ENCODE measurements around the gene KRT15. TPM values are rescaled to one million over a fixed set of nuclear protein-coding genes. Genes with fewer than 3 reads are reported as not detected.

The KRT15 gene
- total RNA-seq, 6 donors from 2014 or later, result 10.5 to 57.9 (median 19.2) TPM

- Histone ChIP-seq H3K27me3 (no peaks in the 10 kb centered on the region), H3K27ac (no peak overlapping the region), H3K4me3 (no peak overlapping the region), H3K4me1 (peaks cover 2 to 5% (median 4%) of the 10 kb centered on the region in 4 donors), H3K36me3 (no peaks in the 10 kb centered on the region), H3K9me3 (no peaks in the 10 kb centered on the region)
- DNase-seq, result no peak
- no peak for TF ChIP-seq POLR2AphosphoS5 (IDR thresholded peaks at IDR 0.05)
- TF ChIP-seq EP300 (IDR thresholded peaks at IDR 0.05), result no peak
- no peak for TF ChIP-seq POLR2A (IDR thresholded peaks at IDR 0.05)
- TF ChIP-seq CTCF (IDR thresholded peaks at IDR 0.05), result no peak
- 71 to 82% methylated on average over 8 of the region's 8 CpGs for WGBS, 2 donors
- peak in 1 of 2 donors; percentile 38 for ATAC-seq (ENCODE audit: low FRiP score in 2 of 2)
These were observed 35.4 kb upstream of the KRT15 start for GRCh38 chr17:41553987-41554680.

DNA sequence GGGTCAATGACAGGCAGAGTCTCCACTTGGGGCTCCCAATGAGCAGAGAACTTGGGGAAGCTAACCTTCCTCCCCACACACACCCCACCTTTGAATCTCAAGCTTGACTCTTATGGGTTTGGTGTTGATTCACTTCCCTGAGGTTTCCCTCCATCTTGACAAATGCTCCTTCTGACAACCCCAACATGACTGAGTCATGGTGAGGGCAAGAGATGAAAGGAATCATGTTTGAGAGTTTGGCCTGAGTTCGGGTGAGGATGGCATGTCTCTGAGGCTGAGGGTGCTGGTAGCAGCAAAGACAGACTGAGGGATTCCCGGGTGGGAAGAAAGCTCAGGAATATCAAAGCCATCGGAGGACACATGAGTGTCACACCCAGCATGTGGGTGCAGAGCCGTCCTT is 34.5 kb upstream of the KRT15 start:
- no peaks in the 10 kb centered on the region for H3K9me3 ChIP-seq
- H3K4me1 ChIP-seq, result peaks cover 11 to 15% (median 14%) of the 10 kb centered on the region in 4 donors
- WGBS, 2 donors, result 78 to 86% methylated on average over 4 of the region's 4 CpGs
- DNase-seq (no peak), ATAC-seq (ENCODE audit: low FRiP score in 2 of 2) (no peak)
- no peaks in the 10 kb centered on the region for H3K36me3 ChIP-seq
- H3K27ac ChIP-seq, result no peak overlapping the region
- no peak for TF ChIP-seq POLR2AphosphoS5 (IDR thresholded peaks at IDR 0.05)
- TF ChIP-seq POLR2A (IDR thresholded peaks at IDR 0.05), result no peak
- no peak for TF ChIP-seq CTCF (IDR thresholded peaks at IDR 0.05)
- TF ChIP-seq EP300 (IDR thresholded peaks at IDR 0.05), result no peak
- no peaks in the 10 kb centered on the region for H3K27me3 ChIP-seq
- no peak overlapping the region for H3K4me3 ChIP-seq

DNA sequence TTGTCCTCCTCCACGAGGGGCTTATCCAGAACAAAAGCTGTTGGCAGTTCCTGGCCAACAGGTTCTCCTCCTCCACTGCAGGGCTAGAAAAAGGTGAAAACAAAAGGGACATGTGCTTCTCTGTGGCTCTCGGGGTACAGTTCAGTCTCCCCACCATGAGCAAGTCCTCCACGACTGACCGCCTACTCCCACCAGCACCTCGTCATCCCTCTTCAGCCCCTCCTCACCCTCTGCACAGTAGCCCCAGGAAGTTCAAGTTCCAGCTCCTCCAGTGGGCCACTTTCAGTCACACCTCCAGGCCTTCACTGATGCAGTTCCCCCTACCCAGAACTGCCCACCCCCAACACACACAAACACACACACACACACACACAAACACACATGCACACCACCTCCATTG is 33.8 kb upstream of the KRT15 start:
- DNase-seq (no peak), ATAC-seq (ENCODE audit: low FRiP score in 2 of 2) (no peak)
- TF ChIP-seq POLR2AphosphoS5 (IDR thresholded peaks at IDR 0.05) (no peak), CTCF (IDR thresholded peaks at IDR 0.05) (no peak), EP300 (IDR thresholded peaks at IDR 0.05) (no peak), POLR2A (IDR thresholded peaks at IDR 0.05) (no peak)
- no peaks in the 10 kb centered on the region for H3K27me3 ChIP-seq
- H3K9me3 ChIP-seq, result no peaks in the 10 kb centered on the region
- peaks cover 15 to 19% (median 17%) of the 10 kb centered on the region in 4 donors for H3K4me1 ChIP-seq
- H3K36me3 ChIP-seq, result no peaks in the 10 kb centered on the region
- no peak overlapping the region for H3K27ac ChIP-seq
- 86% methylated on average over 5 of the region's 5 CpGs for WGBS, 2 donors
- H3K4me3 ChIP-seq, result no peak overlapping the region

- no peaks in the 10 kb centered on the region for H3K27me3 ChIP-seq
- peaks cover 15 to 19% (median 17%) of the 10 kb centered on the region in 4 donors for H3K4me1 ChIP-seq
- H3K36me3 ChIP-seq, result no peaks in the 10 kb centered on the region
- no peaks in the 10 kb centered on the region for H3K9me3 ChIP-seq
- H3K4me3 ChIP-seq, result no peak overlapping the region
- DNase-seq, result no peak
- WGBS, 2 donors, result 64 to 70% methylated on average over 5 of the region's 5 CpGs
- no peak for TF ChIP-seq POLR2A (IDR thresholded peaks at IDR 0.05)
- TF ChIP-seq EP300 (IDR thresholded peaks at IDR 0.05), result no peak
- no peak for TF ChIP-seq CTCF (IDR thresholded peaks at IDR 0.05)
- H3K27ac ChIP-seq, result no peak overlapping the region
- ATAC-seq (ENCODE audit: low FRiP score in 2 of 2), result no peak
These were observed 32.7 kb upstream of the KRT15 start for GRCh38 chr17:41551365-41551764.

DNA sequence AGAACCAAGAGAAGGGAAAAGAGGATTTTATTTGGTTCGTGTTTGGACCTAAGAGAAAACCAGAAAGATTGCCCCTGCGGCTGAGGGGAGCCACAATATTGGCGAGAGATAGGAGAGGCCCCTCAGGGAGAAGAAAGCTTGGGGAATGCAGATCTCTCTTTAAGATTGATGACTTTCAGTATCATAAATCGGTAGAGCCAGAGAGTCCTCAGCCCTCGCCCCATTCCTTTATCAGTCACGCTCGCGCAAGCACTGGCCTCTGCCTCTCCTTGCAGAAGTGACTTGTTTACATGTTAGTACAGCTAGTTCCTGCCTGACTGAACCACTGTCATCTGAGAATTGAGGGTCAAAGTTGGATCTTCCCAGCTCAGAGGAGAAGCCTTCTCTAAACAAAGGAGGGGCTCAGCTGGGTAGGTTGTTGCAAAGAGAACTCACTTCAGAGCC is 30.9 kb upstream of the KRT15 start:
- peaks cover 15 to 19% (median 17%) of the 10 kb centered on the region in 4 donors for H3K4me1 ChIP-seq
- H3K27me3 ChIP-seq, result no peaks in the 10 kb centered on the region
- peak in 1 of 2 donors; percentile 87 for DNase-seq
- peak overlapping the region in 1 of 4 donors; percentile 81 for H3K27ac ChIP-seq
- no peaks in the 10 kb centered on the region for H3K9me3 ChIP-seq
- no peak for ATAC-seq (ENCODE audit: low FRiP score in 2 of 2)
- 51 to 59% methylated on average over 8 of the region's 8 CpGs for WGBS, 2 donors
- H3K4me3 ChIP-seq, result no peak overlapping the region
- TF ChIP-seq EP300 (IDR thresholded peaks at IDR 0.05) (peak in 1 of 4 donors; percentile 84), POLR2AphosphoS5 (IDR thresholded peaks at IDR 0.05) (peak in 1 of 2 donors; percentile 18), POLR2A (IDR thresholded peaks at IDR 0.05) (no peak)
- H3K36me3 ChIP-seq, result no peaks in the 10 kb centered on the region

All from upper lobe of left lung (tissue), 6 donors.